Activated T-helper 17 cell treated with anti-CD3 and anti-CD28 coated beads, Interleukin-2, amount 50 U/mL, for 72 hours (primary cell): ENCODE measurements around the gene NID1. TPM values are rescaled to one million over a fixed set of nuclear protein-coding genes. Genes with fewer than 3 reads are reported as not detected.
A peak's percentile ranks its signal among the peaks of the same experiment; 100 is the strongest.
"Not testable (repeated sequence)": the region's sequence is repeated elsewhere in the genome, so short reads cannot be mapped to it uniquely, and the experiment has no call there.

Experiments used
- ATAC-seq: fragments of 150-1000 bp; cut with Tn5 transposase; replicated peaks from 2 replicates; pipeline ENCODE4 v1.10.0; 2021; ENCODE audit warnings: mild to moderate bottlenecking, moderate library complexity
- H3K27ac Mint-ChIP-seq: one replicate; pipeline ENCODE4 v1.8.0; 2022; ENCODE audit warnings: mixed read lengths
- H3K27me3 Mint-ChIP-seq: one replicate; pipeline ENCODE4 v1.8.0; 2022; ENCODE audit warnings: mixed read lengths
- H3K36me3 Mint-ChIP-seq: one replicate; pipeline ENCODE4 v1.8.0; 2022; ENCODE audit warnings: low read depth, mild to moderate bottlenecking, mixed read lengths
- H3K4me1 Mint-ChIP-seq: one replicate; pipeline ENCODE4 v1.8.0; 2022; ENCODE audit warnings: mixed read lengths
- H3K4me3 Mint-ChIP-seq: one replicate; pipeline ENCODE4 v1.8.0; 2022; ENCODE audit warnings: mild to moderate bottlenecking, mixed read lengths
- H3K9me3 Mint-ChIP-seq: one replicate; pipeline ENCODE4 v1.8.0; 2022; ENCODE audit warnings: mixed read lengths
- total RNA-seq, 2 donors: library from RNA; stranded (reverse); gene quantifications; one replicate each; pipeline ENCODE4 v1.2.3, GENCODE V29; 2022

Gene NID1
- total RNA-seq, 2 donors from 2014 or later, result 0.05 to 0.09 TPM

DNA sequence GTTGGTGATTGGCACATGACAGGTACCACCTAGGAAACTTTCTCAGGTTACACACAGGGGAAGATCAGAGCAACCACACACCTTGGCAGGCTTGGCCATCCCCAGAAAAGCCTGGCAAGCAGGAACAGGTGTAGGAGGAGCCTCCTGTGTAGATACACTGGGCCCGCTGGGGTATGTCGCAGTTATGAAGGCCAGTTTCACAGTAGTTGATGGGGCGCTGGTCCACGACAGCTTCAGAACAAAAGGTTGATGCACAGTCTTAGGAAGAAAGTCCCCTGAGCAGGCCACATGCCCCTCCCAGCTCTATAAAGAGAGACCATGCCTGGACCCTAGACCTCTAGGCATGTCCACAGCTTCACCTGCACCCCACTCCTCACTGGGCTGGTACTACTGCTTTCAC is 51.6 kb downstream of the NID1 start:
- H3K4me1 Mint-ChIP-seq, result no peaks in the 10 kb centered on the region
- H3K27ac Mint-ChIP-seq, result no peak overlapping the region
- no peaks in the 10 kb centered on the region for H3K27me3 Mint-ChIP-seq
- H3K4me3 Mint-ChIP-seq, result no peak overlapping the region
- ATAC-seq, result no peak
- no peaks in the 10 kb centered on the region for H3K36me3 Mint-ChIP-seq
- no peaks in the 10 kb centered on the region for H3K9me3 Mint-ChIP-seq

DNA sequence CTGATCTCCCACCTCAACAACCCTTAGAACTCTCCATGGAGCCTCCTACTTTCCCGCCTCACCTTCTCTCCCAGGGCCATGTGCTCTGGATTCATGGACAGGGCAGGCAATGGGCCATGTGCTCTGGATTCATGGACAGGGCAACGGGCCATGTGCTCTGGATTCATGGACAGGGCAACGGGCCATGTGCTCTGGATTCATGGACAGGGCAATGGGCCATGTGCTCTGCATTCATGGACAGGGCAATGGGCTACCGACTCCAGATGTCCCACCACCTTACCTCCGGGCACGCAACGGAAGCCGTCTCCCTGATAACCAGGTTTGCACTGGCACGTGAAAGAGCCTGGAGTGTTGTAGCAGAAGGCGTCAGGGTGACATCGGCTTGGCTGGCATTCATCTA is 53.2 kb downstream of the NID1 start:
- ATAC-seq, result no peak
- Mint-ChIP-seq H3K4me3 (no peak overlapping the region), H3K4me1 (no peaks in the 10 kb centered on the region), H3K9me3 (peaks cover 4% of the 10 kb centered on the region), H3K27ac (no peak overlapping the region), H3K27me3 (no peaks in the 10 kb centered on the region), H3K36me3 (no peaks in the 10 kb centered on the region)

DNA sequence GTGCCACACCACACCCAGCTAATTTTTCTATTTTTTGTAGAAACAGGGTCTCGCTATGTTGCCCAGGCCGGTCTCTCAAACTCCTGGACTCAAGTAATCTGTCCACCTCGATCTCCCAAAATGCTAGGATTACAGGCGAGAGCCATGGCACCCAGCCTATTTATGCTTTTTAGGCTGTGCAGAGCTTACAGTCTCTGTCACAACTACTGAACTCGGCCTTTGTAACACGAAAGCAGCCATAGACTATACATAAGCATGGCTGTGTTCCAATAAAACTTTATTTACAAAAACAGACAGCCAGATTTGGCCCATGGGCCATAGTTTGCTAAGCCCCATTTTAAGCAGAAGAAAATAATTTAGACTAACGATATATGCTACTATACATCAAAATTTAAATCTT is 54.4 kb downstream of the NID1 start:
- no peak overlapping the region for H3K27ac Mint-ChIP-seq
- no peak for ATAC-seq
- H3K9me3 Mint-ChIP-seq, result peaks cover 4% of the 10 kb centered on the region
- no peaks in the 10 kb centered on the region for H3K36me3 Mint-ChIP-seq
- no peaks in the 10 kb centered on the region for H3K27me3 Mint-ChIP-seq
- peaks cover 4% of the 10 kb centered on the region for H3K4me1 Mint-ChIP-seq
- H3K4me3 Mint-ChIP-seq, result no peak overlapping the region

DNA sequence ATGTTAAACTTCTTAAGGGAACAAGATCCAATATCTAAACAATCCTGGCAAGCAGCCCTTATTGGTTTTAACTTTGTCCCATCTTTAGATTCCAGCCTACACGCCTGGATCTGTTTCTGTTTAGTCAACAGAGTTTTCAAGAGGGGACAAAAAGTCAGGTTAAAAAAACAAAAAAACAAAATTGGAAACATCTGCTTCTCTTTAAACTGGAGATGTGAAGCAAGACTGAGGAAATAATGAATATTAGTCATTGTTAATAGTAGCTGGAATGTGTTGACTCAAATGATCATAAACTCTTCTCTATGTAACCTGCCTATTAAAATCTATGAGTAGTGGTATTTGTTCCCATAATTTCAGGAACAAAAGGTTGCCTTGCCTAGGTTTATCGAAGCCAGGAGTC is 55.0 kb downstream of the NID1 start:
- peaks cover 4% of the 10 kb centered on the region for H3K9me3 Mint-ChIP-seq
- no peak overlapping the region for H3K27ac Mint-ChIP-seq
- no peaks in the 10 kb centered on the region for H3K36me3 Mint-ChIP-seq
- no peak for ATAC-seq
- H3K4me1 Mint-ChIP-seq, result peaks cover 4% of the 10 kb centered on the region
- H3K27me3 Mint-ChIP-seq, result no peaks in the 10 kb centered on the region
- no peak overlapping the region for H3K4me3 Mint-ChIP-seq

DNA sequence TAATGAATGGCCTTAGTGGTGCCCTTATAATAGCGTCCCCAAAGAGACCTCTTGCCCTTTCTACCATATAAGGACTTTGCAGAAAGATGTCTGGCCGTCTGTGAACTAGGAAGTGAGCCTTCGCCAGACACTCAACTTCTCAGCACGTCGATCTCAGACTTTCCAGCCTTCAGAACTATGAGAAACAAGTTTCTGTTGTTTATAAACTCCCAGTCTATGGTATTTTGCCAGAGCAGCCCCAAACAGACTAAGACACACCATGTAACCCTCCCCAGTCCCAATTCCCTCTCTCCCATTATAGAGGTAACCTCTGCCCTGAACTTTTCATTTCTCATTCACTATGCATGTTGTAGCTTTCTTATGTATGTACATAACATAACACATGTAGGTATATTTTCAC is 55.7 kb downstream of the NID1 start:
- Mint-ChIP-seq H3K27me3 (no peaks in the 10 kb centered on the region), H3K9me3 (peaks cover 4% of the 10 kb centered on the region), H3K4me1 (peaks cover 5% of the 10 kb centered on the region), H3K4me3 (no peak overlapping the region), H3K27ac (no peak overlapping the region), H3K36me3 (no peaks in the 10 kb centered on the region)
- no peak for ATAC-seq

DNA sequence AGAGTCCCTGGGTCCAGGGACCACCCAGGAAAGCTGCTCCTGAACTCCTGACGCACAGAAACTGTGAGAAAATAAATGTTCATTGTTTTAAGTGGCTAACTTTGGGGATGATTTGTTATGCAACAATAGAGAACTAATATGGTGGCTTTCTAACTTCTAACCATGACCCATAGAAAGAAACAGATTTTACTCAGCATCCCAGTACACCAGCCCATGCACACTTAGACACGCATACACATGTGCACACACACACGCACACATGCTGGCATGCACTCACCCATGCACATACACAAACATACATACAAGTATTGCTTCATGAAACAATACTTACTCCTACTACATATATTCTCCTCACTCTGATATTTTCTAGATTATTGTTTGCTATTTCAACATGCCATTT is 57.1 kb downstream of the NID1 start:
- Mint-ChIP-seq H3K4me1 (peaks cover 11% of the 10 kb centered on the region), H3K36me3 (no peaks in the 10 kb centered on the region), H3K27ac (no peak overlapping the region), H3K9me3 (peaks cover 4% of the 10 kb centered on the region), H3K4me3 (no peak overlapping the region), H3K27me3 (no peaks in the 10 kb centered on the region)
- no peak for ATAC-seq

DNA sequence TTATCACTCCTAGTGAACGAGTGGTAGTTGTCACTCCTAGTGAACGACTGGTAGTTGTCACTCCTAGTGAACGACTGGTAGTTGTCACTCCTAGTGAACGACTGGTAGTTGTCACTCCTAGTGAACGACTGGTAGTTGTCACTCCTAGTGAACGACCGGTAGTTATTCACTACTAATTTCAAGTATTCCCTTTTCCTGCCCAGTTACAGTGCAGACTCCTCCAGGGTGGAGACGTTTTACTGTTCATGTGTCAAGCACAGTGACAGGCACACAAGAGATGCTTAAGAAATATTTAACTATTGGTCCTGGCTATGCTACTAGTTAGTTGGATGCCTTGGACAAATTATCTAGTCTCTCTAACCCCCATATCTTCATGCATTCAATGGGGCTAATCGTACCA is 61.8 kb downstream of the NID1 start:
- H3K4me1 Mint-ChIP-seq, result peaks cover 32% of the 10 kb centered on the region
- H3K27ac Mint-ChIP-seq, H3K36me3 Mint-ChIP-seq, ATAC-seq, H3K9me3 Mint-ChIP-seq, H3K27me3 Mint-ChIP-seq, H3K4me3 Mint-ChIP-seq: not testable (repeated sequence)

DNA sequence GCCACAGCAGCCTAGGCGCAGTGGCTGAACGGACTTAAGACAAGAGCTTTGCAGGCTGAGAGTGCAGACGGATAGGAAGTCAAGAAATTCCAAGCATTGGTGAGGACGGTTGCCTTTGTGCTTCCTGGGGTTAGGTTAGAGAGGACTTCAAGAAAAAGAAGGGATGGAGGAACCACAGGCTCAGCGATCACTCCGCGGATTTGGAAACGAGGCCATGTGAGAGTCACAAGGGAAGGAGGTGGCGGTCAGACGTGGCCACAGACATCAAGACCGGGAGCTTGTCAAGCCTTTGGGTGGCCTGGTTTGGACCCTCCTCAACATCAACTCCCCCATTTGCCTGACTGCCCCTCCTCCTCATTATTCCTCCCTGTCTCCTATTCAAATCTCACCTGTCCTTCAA is 62.3 kb downstream of the NID1 start:
- peaks cover 3% of the 10 kb centered on the region for H3K9me3 Mint-ChIP-seq
- H3K4me1 Mint-ChIP-seq, result peaks cover 32% of the 10 kb centered on the region
- H3K27me3 Mint-ChIP-seq, result no peaks in the 10 kb centered on the region
- no peak for ATAC-seq
- no peak overlapping the region for H3K4me3 Mint-ChIP-seq
- H3K27ac Mint-ChIP-seq, result no peak overlapping the region
- H3K36me3 Mint-ChIP-seq, result peaks cover 6% of the 10 kb centered on the region

DNA sequence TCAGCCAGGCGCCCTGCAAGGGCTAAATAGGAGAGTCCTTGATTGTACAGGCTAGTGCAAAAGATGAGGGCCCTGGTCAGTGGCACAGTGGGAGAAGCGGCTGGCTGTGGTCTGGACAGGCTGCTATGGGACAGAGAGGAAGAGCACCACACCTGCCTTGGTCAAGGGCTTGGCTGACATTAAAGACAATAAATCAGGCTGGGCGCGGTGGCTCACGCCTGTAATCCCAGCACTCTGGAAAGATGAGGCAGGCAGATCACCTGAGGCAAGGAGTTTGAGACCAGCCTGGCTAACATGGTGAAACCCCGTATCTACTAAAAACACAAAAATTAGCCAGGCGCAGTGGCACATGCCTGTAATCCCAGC is 62.9 kb downstream of the NID1 start:
- Mint-ChIP-seq H3K27me3 (no peaks in the 10 kb centered on the region), H3K9me3 (no peaks in the 10 kb centered on the region), H3K27ac (no peak overlapping the region), H3K4me1 (peaks cover 32% of the 10 kb centered on the region), H3K4me3 (no peak overlapping the region), H3K36me3 (peaks cover 6% of the 10 kb centered on the region)
- ATAC-seq, result no peak

DNA sequence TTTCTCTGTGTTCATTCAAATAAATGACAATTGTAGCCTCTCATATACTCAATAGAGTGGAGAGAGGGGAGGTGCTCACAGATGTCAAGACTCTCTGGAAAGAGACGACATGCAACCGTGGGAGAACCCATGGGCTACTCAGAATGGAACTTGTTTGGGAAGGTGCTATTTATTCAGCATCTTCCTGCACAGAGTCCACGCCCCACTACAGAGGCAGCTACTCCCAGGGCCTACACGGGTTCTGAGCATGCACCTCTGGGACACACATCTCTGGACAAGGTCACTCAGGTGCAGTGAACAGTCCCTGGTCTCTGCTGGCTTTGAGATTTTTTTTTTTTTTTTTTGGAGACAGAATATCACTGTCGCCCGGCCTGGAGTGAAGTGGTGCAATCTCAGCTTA is 64.1 kb downstream of the NID1 start:
- Mint-ChIP-seq H3K27me3 (no peaks in the 10 kb centered on the region), H3K4me1 (peaks cover 27% of the 10 kb centered on the region), H3K27ac (peak overlapping the region; percentile 94), H3K4me3 (peak overlapping the region; percentile 72), H3K9me3 (no peaks in the 10 kb centered on the region), H3K36me3 (peaks cover 6% of the 10 kb centered on the region)
- ATAC-seq, result no peak

DNA sequence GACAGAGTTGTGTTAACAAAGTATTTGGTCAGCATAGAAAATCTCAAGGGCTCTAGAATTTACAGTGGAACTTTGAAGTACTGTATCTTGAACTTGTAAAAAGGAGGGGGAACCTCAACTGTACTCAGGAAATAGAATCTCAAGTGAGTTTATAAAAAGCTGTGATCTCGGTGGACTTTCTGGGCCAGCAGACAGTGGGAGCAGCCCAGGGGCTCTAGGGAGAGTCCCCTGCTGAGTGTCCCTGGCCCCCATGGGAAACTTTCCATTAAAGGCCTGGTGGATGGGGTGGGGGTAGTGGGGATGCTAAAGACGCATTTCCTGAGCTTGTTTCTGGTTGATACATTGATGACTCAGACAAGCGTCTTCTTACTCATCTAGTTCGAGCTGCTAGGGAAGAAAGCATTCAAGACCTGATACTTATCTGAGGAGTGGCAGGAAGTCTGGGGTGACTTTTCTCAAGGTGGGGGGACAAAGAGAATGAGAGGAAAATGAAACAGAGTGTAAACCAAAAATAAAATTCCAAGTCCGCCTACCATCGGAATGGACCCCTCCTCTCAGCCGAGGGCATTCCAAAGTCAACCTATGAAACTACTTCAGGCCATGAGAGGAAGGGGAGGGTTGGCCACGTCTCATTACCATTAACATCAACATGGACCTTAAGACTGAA is 65.5 kb downstream of the NID1 start:
- H3K4me3 Mint-ChIP-seq, result peak overlapping the region; percentile 72
- H3K36me3 Mint-ChIP-seq, result peaks cover 6% of the 10 kb centered on the region
- no peaks in the 10 kb centered on the region for H3K9me3 Mint-ChIP-seq
- no peaks in the 10 kb centered on the region for H3K27me3 Mint-ChIP-seq
- peak; percentile 88 for ATAC-seq
- H3K27ac Mint-ChIP-seq, result peak overlapping the region; percentile 94
- peaks cover 27% of the 10 kb centered on the region for H3K4me1 Mint-ChIP-seq

DNA sequence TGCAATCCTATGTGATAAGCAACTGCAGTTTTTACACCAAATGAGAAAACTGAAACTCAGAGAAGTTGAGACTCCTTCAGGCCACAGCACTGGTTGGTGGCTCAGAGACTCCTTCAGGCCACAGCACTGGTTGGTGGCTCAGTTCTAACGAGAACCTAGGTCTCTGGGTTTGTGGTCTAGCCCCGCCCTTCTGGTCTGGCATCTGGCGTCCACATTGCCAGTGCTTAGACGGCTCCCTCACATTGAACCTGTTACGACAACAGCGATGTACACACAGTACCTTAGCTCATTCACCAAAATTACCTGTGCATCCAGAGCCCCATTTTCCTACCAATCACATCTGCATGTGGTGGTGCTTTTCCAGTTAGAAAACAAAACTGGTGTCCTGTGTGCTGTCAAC is 66.1 kb downstream of the NID1 start:
- Mint-ChIP-seq H3K4me1 (peaks cover 23% of the 10 kb centered on the region), H3K27ac (peak overlapping the region; percentile 94), H3K36me3 (peaks cover 6% of the 10 kb centered on the region), H3K9me3 (no peaks in the 10 kb centered on the region), H3K27me3 (no peaks in the 10 kb centered on the region), H3K4me3 (peak overlapping the region; percentile 72)
- ATAC-seq, result peak; percentile 84

DNA sequence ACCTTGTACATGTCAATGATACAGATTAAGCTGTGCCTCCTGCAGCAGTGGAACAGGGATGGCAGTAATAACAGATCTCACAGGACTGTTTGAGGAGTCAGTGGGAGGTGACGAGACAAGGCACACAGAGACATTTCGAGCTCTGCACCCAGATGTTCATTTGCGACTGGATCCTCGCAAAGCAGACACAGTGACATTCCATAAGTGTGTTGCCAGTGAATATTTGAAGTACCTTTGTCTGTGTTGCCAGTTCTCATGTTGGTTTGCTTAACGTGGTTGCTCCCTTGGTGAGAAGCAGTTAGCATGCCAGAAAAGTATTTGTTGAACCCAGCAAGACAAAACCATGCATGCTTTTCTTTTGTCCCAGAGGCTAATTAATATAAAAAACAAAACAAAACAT is 67.0 kb downstream of the NID1 start:
- Mint-ChIP-seq H3K36me3 (peaks cover 6% of the 10 kb centered on the region), H3K4me3 (peak overlapping the region; percentile 72), H3K4me1 (peaks cover 21% of the 10 kb centered on the region), H3K27ac (peak overlapping the region; percentile 94), H3K9me3 (no peaks in the 10 kb centered on the region), H3K27me3 (no peaks in the 10 kb centered on the region)
- ATAC-seq, result no peak

DNA sequence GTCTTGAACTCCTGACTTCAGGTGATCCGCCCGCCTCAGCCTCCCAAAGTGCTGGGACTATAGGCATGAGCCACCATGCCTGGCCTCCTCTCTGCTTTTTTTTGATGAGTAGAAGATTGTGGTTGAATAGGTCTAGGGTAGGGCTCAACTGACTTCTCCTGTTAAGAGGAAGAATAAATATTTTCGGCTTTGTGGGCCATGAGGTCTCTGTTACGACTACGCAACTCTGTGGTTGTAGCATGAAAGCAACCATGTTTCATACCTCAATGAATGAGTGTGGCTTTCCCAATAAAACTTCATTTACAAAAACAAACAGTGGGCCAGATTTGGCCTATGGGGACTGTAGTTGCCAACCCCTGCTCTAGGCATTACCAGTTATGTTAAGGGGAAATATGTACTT is 67.8 kb downstream of the NID1 start:
- Mint-ChIP-seq H3K27ac (no peak overlapping the region), H3K9me3 (no peaks in the 10 kb centered on the region), H3K4me3 (no peak overlapping the region), H3K4me1 (peaks cover 21% of the 10 kb centered on the region), H3K36me3 (peaks cover 6% of the 10 kb centered on the region), H3K27me3 (no peaks in the 10 kb centered on the region)
- no peak for ATAC-seq

DNA sequence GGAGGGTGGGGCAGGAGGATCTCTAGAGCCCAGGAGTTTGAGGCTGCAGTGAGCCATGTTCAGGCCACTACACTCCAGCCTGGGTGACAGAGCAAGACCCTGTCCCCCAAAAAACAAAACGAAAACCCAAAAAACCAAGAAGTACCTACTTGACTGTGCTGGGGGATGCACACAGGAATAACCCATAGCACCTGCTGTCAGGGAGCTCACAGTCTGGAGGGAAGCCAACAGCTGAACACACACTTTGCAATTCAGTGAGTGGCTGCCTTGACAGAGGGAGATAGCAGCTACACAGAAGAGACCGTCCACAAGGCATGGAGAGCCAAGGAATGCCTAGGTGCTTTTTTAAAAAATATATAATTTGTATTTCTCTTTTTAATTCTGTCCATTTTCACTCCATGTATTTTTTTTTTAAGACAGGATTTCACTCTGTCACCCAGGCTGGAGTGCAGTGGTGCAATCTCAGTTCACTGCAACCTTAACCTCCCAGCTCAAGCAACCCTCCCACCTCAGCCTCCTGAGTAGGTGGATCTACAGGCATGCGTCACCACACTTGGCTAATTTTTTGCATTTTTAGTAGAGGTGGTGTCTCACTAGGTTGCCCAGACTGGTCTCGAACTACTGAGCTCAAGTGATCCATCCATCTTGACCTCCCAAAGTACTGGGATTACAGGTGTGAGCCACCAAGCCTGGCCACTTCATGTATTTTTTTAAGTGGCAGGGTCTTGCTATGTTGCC is 68.7 kb downstream of the NID1 start:
- no peak for ATAC-seq
- Mint-ChIP-seq H3K9me3 (no peaks in the 10 kb centered on the region), H3K27me3 (no peaks in the 10 kb centered on the region), H3K27ac (no peak overlapping the region), H3K4me3 (no peak overlapping the region), H3K36me3 (peaks cover 6% of the 10 kb centered on the region), H3K4me1 (peaks cover 21% of the 10 kb centered on the region)
